Left ventricle myocardium superior (tissue), 1 donor: Measurements from ENCODE around the gene NDUFAF3. TPM values are rescaled to one million over a fixed set of nuclear protein-coding genes. Genes with fewer than 3 reads are reported as not detected.

ENCODE experiments used
- ATAC-seq: fragments of 200-7000 bp; cut with Tn5 transposase; one replicate; pipeline ENCODE4 v1.9.1; 2020; ENCODE audit warnings: mild to moderate bottlenecking, moderate library complexity
- DNase-seq: peaks from one replicate; pipeline ENCODE4 v3.0.0-alpha.2; 2020
- intact Hi-C: fragments of 100-400 bp; cut with micrococcal nuclease; formaldehyde crosslinking; loops from one replicate; pipeline ENCODE4 v1.11.0; 2022
- long read RNA-seq: library from polyadenylated mRNA; unstranded; transcript quantifications from one replicate; pipeline ENCODE4 v2.0.0, GENCODE V29; 2021
- total RNA-seq: library from RNA; stranded (reverse); fragmentation: NEBNext Ultra II Directional; extraction: Animal tissue kit (Norgen Biotek cat#: 25700); gene quantifications from one replicate; pipeline ENCODE4 v1.2.1, GENCODE V29; 2021
- donor health status: DM: no; HTN: yes; CAD: no; lungs with severe emphysema.

The NDUFAF3 gene
- total RNA-seq, result 168 TPM
- long read RNA-seq, transcript NDUFAF3-202 (5 exons, 2,012 nt), result major isoform, 265 of 330 reads
- long read RNA-seq, partial matches to known transcripts, result 5 of 330 reads
- long read RNA-seq, other reads (novel, unspliced or antisense), result 54 of 330 reads

- DNase-seq, result peak; percentile 96
These were observed at the start of gene NDUFAF3 for GRCh38 chr3:49021813-49022687. TSS of gene NDUFAF3 (plus strand) at chr3:49022121. CDS start at chr3:49022145, 24 bp downstream.

GRCh38 chr3:48974076-48974864 lies 47.7 kb upstream of the NDUFAF3 start:
- intact Hi-C loops, result no loop called here
- DNase-seq (no peak), ATAC-seq (no peak)

More at GRCh38 chr3:49021813-49022687, at the start of gene NDUFAF3:
- intact Hi-C loops, result no loop called here
- peak; percentile 85 for ATAC-seq

GRCh38 chr3:48979451-48979850 lies 42.5 kb upstream of the NDUFAF3 start:
- ATAC-seq (no peak), DNase-seq (no peak)
- intact Hi-C loops, result no loop called here

GRCh38 chr3:48980295-48980694 lies 41.6 kb upstream of the NDUFAF3 start:
- peak; percentile 70 for ATAC-seq
- no peak for DNase-seq
- intact Hi-C loops, result no loop called here

- intact Hi-C loops, result no loop called here
- ATAC-seq (no peak), DNase-seq (no peak)
These were observed 39.9 kb upstream of the NDUFAF3 start for GRCh38 chr3:48982016-48982415.

GRCh38 chr3:48982686-48983085 lies 39.2 kb upstream of the NDUFAF3 start:
- DNase-seq, result no peak
- no peak for ATAC-seq
- intact Hi-C loops, result no loop called here

- no peak for DNase-seq
- no peak for ATAC-seq
- intact Hi-C loops, result no loop called here
These were observed 38.8 kb upstream of the NDUFAF3 start for GRCh38 chr3:48983096-48983495.

- no peak for ATAC-seq
- intact Hi-C loops, result no loop called here
These were observed 37.3 kb upstream of the NDUFAF3 start for GRCh38 chr3:48984663-48985062.

GRCh38 chr3:48985831-48986376 lies 36.0 kb upstream of the NDUFAF3 start:
- intact Hi-C loops, result no loop called here
- DNase-seq (no peak), ATAC-seq (no peak)

More at GRCh38 chr3:48984663-48985062, 37.3 kb upstream of the NDUFAF3 start:
- DNase-seq, result no peak

GRCh38 chr3:48989126-48989795 lies 32.7 kb upstream of the NDUFAF3 start:
- intact Hi-C loops, result no loop called here
- DNase-seq (no peak), ATAC-seq (no peak)

GRCh38 chr3:48989796-48990635 lies 31.9 kb upstream of the NDUFAF3 start, which contains the start of gene P4HTM:
TSS of gene P4HTM (plus strand) at chr3:48990241. CDS start at chr3:48990257, 16 bp downstream.
- peak; percentile 86 for ATAC-seq

GRCh38 chr3:48990636-48991469 lies 31.1 kb upstream of the NDUFAF3 start:
- intact Hi-C loops, result no loop called here
- ATAC-seq (peak; percentile 25), DNase-seq (peak; percentile 43)

More at GRCh38 chr3:48989796-48990635, 31.9 kb upstream of the NDUFAF3 start, which contains the start of gene P4HTM:
- intact Hi-C loops, result no loop called here
- peak; percentile 90 for DNase-seq

GRCh38 chr3:48991851-48992545 lies 29.9 kb upstream of the NDUFAF3 start:
- DNase-seq, result no peak
- no peak for ATAC-seq
- intact Hi-C loops, result no loop called here

- no peak for DNase-seq
- no peak for ATAC-seq
- intact Hi-C loops, result no loop called here
These were observed 28.1 kb upstream of the NDUFAF3 start for GRCh38 chr3:48993834-48994233.

GRCh38 chr3:48996640-48997039 lies 25.3 kb upstream of the NDUFAF3 start:
- intact Hi-C loops, result no loop called here
- ATAC-seq (no peak), DNase-seq (no peak)

GRCh38 chr3:48997102-48997635 lies 24.8 kb upstream of the NDUFAF3 start:
- DNase-seq (no peak), ATAC-seq (no peak)
- intact Hi-C loops, result no loop called here
